Gastroesophageal sphincter (tissue), 4 donors: Measurements from ENCODE around the gene GUCA2B. TPM values are rescaled to one million over a fixed set of nuclear protein-coding genes. Genes with fewer than 3 reads are reported as not detected.

ENCODE experiments used
- ATAC-seq: fragments of 150-250 bp; one replicate; pipeline ENCODE4 v1.9.1; 2016; ENCODE audit warnings: mild to moderate bottlenecking, moderate library complexity
- H3K27ac ChIP-seq, 4 donors: fragments of 200-600 bp; sonication (generic) in 3 of 4; 1 replicate in 3 of 4; 2 replicates in 1 of 4; pipeline ENCODE4 v1.5.1; 2016 to 2019
- H3K27me3 ChIP-seq: fragments of 200-600 bp; sonication (generic); one replicate; pipeline ENCODE4 v1.5.1; 2019
- H3K36me3 ChIP-seq, 2 donors: fragments of 200-600 bp; sonication (generic); one replicate each; pipeline ENCODE4 v1.5.1; 2019; ENCODE audit warnings: control low read depth in 1 of 2
- H3K4me1 ChIP-seq, 3 donors: fragments of 200-600 bp; sonication (generic); 1 replicate in 2 of 3; 2 replicates in 1 of 3; pipeline ENCODE4 v1.5.1; 2016 to 2019; ENCODE audit warnings: control low read depth in 2 of 3
- H3K4me3 ChIP-seq, 2 donors: fragments of 200-600 bp; sonication (generic); one replicate each; pipeline ENCODE4 v1.5.1; 2019; ENCODE audit warnings: mild to moderate bottlenecking in 1 of 2, moderate library complexity in 1 of 2
- H3K9me3 ChIP-seq, 3 donors: fragments of 200-600 bp; sonication (generic); one replicate each; pipeline ENCODE4 v1.5.1; 2017 to 2019; ENCODE audit warnings: control low read depth in 2 of 3
- CTCF ChIP-seq, 4 experiments: fragments of 200-600 bp in 2 of 4; fragments of 450-650 bp in 2 of 4; sonication (generic) in 1 of 4; IDR thresholded peaks; one replicate each; pipeline ENCODE4 v1.5.1; 2017 to 2019; ENCODE audit warnings: antibody characterized with exemption in 4 of 4, mild to moderate bottlenecking in 2 of 4, moderate library complexity in 2 of 4
- EP300 ChIP-seq: sonication (generic); formaldehyde crosslinking; IDR thresholded peaks from one replicate; pipeline ENCODE4 v1.6.1; 2017; ENCODE audit warnings: antibody characterized with exemption, mild to moderate bottlenecking
- POLR2A ChIP-seq, 2 donors: fragments of 450-650 bp; IDR thresholded peaks; one replicate each; pipeline ENCODE4 v1.6.1; 2017; ENCODE audit warnings: antibody characterized with exemption in 2 of 2, mild to moderate bottlenecking in 2 of 2, moderate library complexity in 1 of 2
- POLR2AphosphoS5 ChIP-seq: sonication (generic); formaldehyde crosslinking; IDR thresholded peaks from one replicate; pipeline ENCODE4 v1.6.1; 2017; ENCODE audit warnings: antibody characterized with exemption
- WGBS, 2 donors: methylation state at CpG; one replicate each; pipeline ENCODE4 v1.1.5; 2018; ENCODE audit warnings: low coverage in 1 of 2; 5-methylcytosine and 5-hydroxymethylcytosine counted together
- total RNA-seq, 4 donors: library from RNA; depleted of rRNA; stranded (reverse); fragments of >200 nt; gene quantifications; one replicate each; pipeline ENCODE4 v1.1.0, GENCODE V29; 2016

GUCA2B gene
- total RNA-seq, 4 donors from 2014 or later: not detected

GRCh38 chr1:42152119-42152518 is 1.1 kb upstream of the GUCA2B start:
- no peak for ATAC-seq
- Histone ChIP-seq H3K36me3 (no peaks in the 10 kb centered on the region), H3K4me3 (no peak overlapping the region), H3K4me1 (no peaks in the 10 kb centered on the region), H3K27ac (no peak overlapping the region), H3K9me3 (no peaks in the 10 kb centered on the region), H3K27me3 (peaks cover 39% of the 10 kb centered on the region)
- TF ChIP-seq POLR2A (IDR thresholded peaks at IDR 0.05) (no peak), POLR2AphosphoS5 (no peak), EP300 (no peak), CTCF (IDR thresholded peaks at IDR 0.05) (no peak)
- WGBS, 2 donors: 73% methylated on average over 3 of the region's 3 CpGs; no CpG with 5 or more reads in 1 of the 2 donors

GRCh38 chr1:42153624-42154023 is 414 bp downstream of the GUCA2B start:
- no peak for TF ChIP-seq POLR2AphosphoS5
- TF ChIP-seq POLR2A (IDR thresholded peaks at IDR 0.05): no peak
- TF ChIP-seq EP300: no peak
- Histone ChIP-seq H3K27me3 (peaks cover 24% of the 10 kb centered on the region), H3K4me3 (no peak overlapping the region), H3K9me3 (no peaks in the 10 kb centered on the region), H3K36me3 (no peaks in the 10 kb centered on the region), H3K4me1 (no peaks in the 10 kb centered on the region), H3K27ac (no peak overlapping the region)
- WGBS, 2 donors: 64% methylated on average over 3 of the region's 6 CpGs; no CpG with 5 or more reads in 1 of the 2 donors
- ATAC-seq: no peak

- Histone ChIP-seq H3K4me1 (no peaks in the 10 kb centered on the region), H3K27ac (no peak overlapping the region), H3K9me3 (peaks cover 0 to 3% (median 0%) of the 10 kb centered on the region in 3 donors), H3K27me3 (peaks cover 14% of the 10 kb centered on the region), H3K4me3 (no peak overlapping the region), H3K36me3 (no peaks in the 10 kb centered on the region)
- no peak for ATAC-seq
- WGBS, 2 donors: 83% methylated on average over 8 of the region's 13 CpGs; no CpG with 5 or more reads in 1 of the 2 donors
- TF ChIP-seq POLR2A (IDR thresholded peaks at IDR 0.05): no peak
- no peak for TF ChIP-seq CTCF (IDR thresholded peaks at IDR 0.05)
- TF ChIP-seq EP300: no peak
- TF ChIP-seq POLR2AphosphoS5: no peak
Observed at GRCh38 chr1:42154685-42155084, 1.5 kb downstream of the GUCA2B start.

GRCh38 chr1:42155362-42155761 is 2.2 kb downstream of the GUCA2B start:
- 78% methylated on average over 3 of the region's 12 CpGs; no CpG with 5 or more reads in 1 of the 2 donors for WGBS, 2 donors
- no peak for ATAC-seq
- peaks cover 14% of the 10 kb centered on the region for H3K27me3 ChIP-seq
- H3K4me3 ChIP-seq: no peak overlapping the region
- peaks cover 0 to 10% (median 0%) of the 10 kb centered on the region in 3 donors for H3K9me3 ChIP-seq
- H3K36me3 ChIP-seq: no peaks in the 10 kb centered on the region
- TF ChIP-seq POLR2A (IDR thresholded peaks at IDR 0.05) (no peak), EP300 (no peak), CTCF (IDR thresholded peaks at IDR 0.05) (no peak)
- H3K27ac ChIP-seq: no peak overlapping the region
- H3K4me1 ChIP-seq: no peaks in the 10 kb centered on the region

GRCh38 chr1:42157667-42158066 is 4.5 kb downstream of the GUCA2B start:
- no peak for ATAC-seq
- no peaks in the 10 kb centered on the region for H3K36me3 ChIP-seq
- peaks cover 18% of the 10 kb centered on the region for H3K27me3 ChIP-seq
- TF ChIP-seq CTCF (IDR thresholded peaks at IDR 0.05) (no peak), POLR2AphosphoS5 (no peak), POLR2A (IDR thresholded peaks at IDR 0.05) (no peak), EP300 (no peak)
- WGBS, 2 donors: 52 to 80% methylated on average over 1 to 4 of the region's 7 CpGs
- peaks cover 0 to 25% (median 0%) of the 10 kb centered on the region in 3 donors for H3K9me3 ChIP-seq
- no peak overlapping the region for H3K27ac ChIP-seq
- no peaks in the 10 kb centered on the region for H3K4me1 ChIP-seq
- H3K4me3 ChIP-seq: no peak overlapping the region
